RWPE2 (cell line): ENCODE data around the gene TTC27.

Experiments used
- ATAC-seq: fragments of 200-7000 bp; cut with Tn5 transposase; 3 replicates; pipeline ENCODE4 v1.9.1; 2021; ENCODE audit warnings: low read depth
- DNase-seq: peaks from one replicate; pipeline ENCODE4 v3.0.0-alpha.2; 2020; ENCODE audit warnings: low spot score
- H3K27ac ChIP-seq: fragments of 450-650 bp; 2 replicates; pipeline ENCODE4 v1.5.1; 2017; ENCODE audit warnings: mild to moderate bottlenecking; ENCODE audit not compliant: poor library complexity, severe bottlenecking
- H3K27me3 ChIP-seq: fragments of 250-450 bp; sonication (Bioruptor Pico); 2 replicates; pipeline ENCODE4 v1.5.1; 2021; ENCODE audit warnings: mild to moderate bottlenecking, moderate library complexity; ENCODE audit not compliant: insufficient read depth, poor library complexity, severe bottlenecking
- H3K36me3 ChIP-seq: fragments of 250-450 bp; sonication (Bioruptor Pico); 2 replicates; pipeline ENCODE4 v1.5.1; 2020; ENCODE audit warnings: low read depth, mild to moderate bottlenecking, moderate library complexity
- H3K4me1 ChIP-seq: fragments of 250-450 bp; sonication (Bioruptor Pico); 2 replicates; pipeline ENCODE4 v1.5.1; 2021; ENCODE audit warnings: mild to moderate bottlenecking, moderate library complexity; ENCODE audit not compliant: insufficient read depth, poor library complexity, severe bottlenecking
- H3K4me3 ChIP-seq: fragments of 250-450 bp; sonication (Bioruptor Pico); 2 replicates; pipeline ENCODE4 v1.5.1; 2021; ENCODE audit warnings: mild to moderate bottlenecking, moderate library complexity; ENCODE audit not compliant: severe bottlenecking
- H3K9me3 ChIP-seq: fragments of 250-450 bp; sonication (Bioruptor Pico); 2 replicates; pipeline ENCODE4 v1.5.1; 2021; ENCODE audit warnings: mild to moderate bottlenecking, moderate library complexity; ENCODE audit not compliant: severe bottlenecking
- CTCF ChIP-seq: fragments of 450-650 bp; IDR thresholded peaks from one replicate; pipeline ENCODE4 v1.5.1; 2017; ENCODE audit warnings: mild to moderate bottlenecking, moderate library complexity; ENCODE audit not compliant: poor library complexity, severe bottlenecking

Gene TTC27

GRCh38 chr2:32806857-32807256 is 179.0 kb downstream of the TTC27 start:
- Histone ChIP-seq H3K36me3 (no peaks in the 10 kb centered on the region), H3K27ac (no peak overlapping the region), H3K9me3 (no peaks in the 10 kb centered on the region), H3K4me3 (no peak overlapping the region), H3K4me1 (peaks cover 13% of the 10 kb centered on the region), H3K27me3 (no peaks in the 10 kb centered on the region)
- ATAC-seq (peak; percentile 81; the same call in 2 of the 3 replicates), DNase-seq (no peak)
- no peak for TF ChIP-seq CTCF

GRCh38 chr2:32807662-32808061 is 179.8 kb downstream of the TTC27 start:
- H3K36me3 ChIP-seq = no peaks in the 10 kb centered on the region
- peaks cover 13% of the 10 kb centered on the region for H3K4me1 ChIP-seq
- H3K27me3 ChIP-seq = no peaks in the 10 kb centered on the region
- ATAC-seq (no peak), DNase-seq (no peak)
- H3K9me3 ChIP-seq = no peaks in the 10 kb centered on the region
- no peak for TF ChIP-seq CTCF
- no peak overlapping the region for H3K27ac ChIP-seq
- no peak overlapping the region for H3K4me3 ChIP-seq

- DNase-seq = no peak
- ATAC-seq = no peak
- H3K27me3 ChIP-seq = no peaks in the 10 kb centered on the region
- no peaks in the 10 kb centered on the region for H3K9me3 ChIP-seq
- no peak overlapping the region for H3K27ac ChIP-seq
- H3K4me3 ChIP-seq = no peak overlapping the region
- no peak for TF ChIP-seq CTCF
- H3K4me1 ChIP-seq = peaks cover 9% of the 10 kb centered on the region
- H3K36me3 ChIP-seq = no peaks in the 10 kb centered on the region
Measured at GRCh38 chr2:32810909-32811495, 183.2 kb downstream of the TTC27 start.

- Histone ChIP-seq H3K27me3 (no peaks in the 10 kb centered on the region), H3K4me1 (peaks cover 6% of the 10 kb centered on the region), H3K36me3 (no peaks in the 10 kb centered on the region)
Measured at GRCh38 chr2:32811696-32812095, 183.8 kb downstream of the TTC27 start.

More at GRCh38 chr2:32811696-32812095, 183.8 kb downstream of the TTC27 start:
- DNase-seq (no peak), ATAC-seq (no peak)
- Histone ChIP-seq H3K27ac (no peak overlapping the region), H3K9me3 (no peaks in the 10 kb centered on the region), H3K4me3 (no peak overlapping the region)
- no peak for TF ChIP-seq CTCF
